Frontal cortex (tissue), 4 donors: Measurements from ENCODE around the gene CYYR1. TPM values are rescaled to one million over a fixed set of nuclear protein-coding genes. Genes with fewer than 3 reads are reported as not detected.
"Not testable (repeated sequence)": the region's sequence is repeated elsewhere in the genome, so short reads cannot be mapped to it uniquely, and the experiment has no call there.

Source experiments
- DNase-seq, 2 donors: peaks; one replicate each; pipeline ENCODE4 v3.0.0; 2012; ENCODE audit warnings: low spot score in 2 of 2
- FAIRE-seq: peaks from 2 replicates; lab custom pipeline; 2012; peaks lifted over from hg19 to GRCh38; lab: Jason Lieb, UNC
- total RNA-seq: library from RNA; depleted of rRNA; stranded (reverse); fragments of >200 nt; gene quantifications from one replicate; pipeline ENCODE4 v1.2.3, GENCODE V29; 2014
- donor health status: control.
- donor health status: control.
- donor health status: control.

The CYYR1 gene
- total RNA-seq, 1 donor from 2014 or later = 1.6 TPM

DNA sequence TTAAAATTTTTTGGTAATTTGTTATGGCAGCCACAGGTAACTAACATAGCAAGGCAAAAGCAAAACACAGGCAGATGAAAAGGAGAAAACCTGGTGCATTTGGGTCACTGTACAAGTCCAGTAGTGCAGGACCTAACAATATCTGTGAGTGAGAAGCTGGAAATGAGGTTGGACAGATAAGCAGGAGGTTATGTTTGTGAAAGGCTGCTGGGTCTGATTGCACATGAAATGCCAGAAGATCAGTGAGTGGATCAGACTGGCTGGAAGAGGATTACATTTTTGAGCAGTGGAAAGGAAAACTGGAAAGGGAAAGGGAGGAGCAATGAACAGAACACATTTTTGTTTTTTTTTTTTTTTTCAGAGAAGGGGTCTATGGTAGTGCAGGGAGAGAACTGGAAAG is 73.6 kb downstream of the CYYR1 start:
- DNase-seq (no peak), FAIRE-seq (no peak)

DNA sequence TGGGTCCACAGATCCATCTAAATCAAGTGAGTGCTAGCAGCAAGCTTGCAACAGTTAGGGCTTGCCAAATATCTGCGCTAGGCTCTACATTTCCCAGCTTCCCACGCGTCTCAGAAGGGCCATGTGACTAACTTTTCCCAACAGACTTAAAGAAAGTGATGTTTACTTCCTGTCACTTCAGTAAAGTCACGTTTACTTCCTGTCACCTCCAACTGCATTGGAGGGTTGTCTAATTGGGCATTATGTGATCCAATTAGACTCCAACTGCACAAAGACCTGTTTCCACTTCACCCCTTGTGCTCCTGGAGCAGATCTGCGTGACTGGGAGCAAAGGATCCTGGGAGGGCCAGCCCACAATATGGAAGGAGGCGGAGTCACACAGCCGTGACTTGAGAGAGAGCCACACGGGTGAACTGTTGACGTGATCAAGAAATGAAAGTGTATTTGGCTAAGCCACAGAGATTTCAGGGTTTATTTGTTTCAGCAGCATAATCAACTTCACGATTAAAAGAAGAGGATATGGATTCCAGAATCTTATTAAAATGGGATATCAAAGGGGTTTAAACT is 77.7 kb downstream of the CYYR1 start:
- FAIRE-seq = no peak

DNA sequence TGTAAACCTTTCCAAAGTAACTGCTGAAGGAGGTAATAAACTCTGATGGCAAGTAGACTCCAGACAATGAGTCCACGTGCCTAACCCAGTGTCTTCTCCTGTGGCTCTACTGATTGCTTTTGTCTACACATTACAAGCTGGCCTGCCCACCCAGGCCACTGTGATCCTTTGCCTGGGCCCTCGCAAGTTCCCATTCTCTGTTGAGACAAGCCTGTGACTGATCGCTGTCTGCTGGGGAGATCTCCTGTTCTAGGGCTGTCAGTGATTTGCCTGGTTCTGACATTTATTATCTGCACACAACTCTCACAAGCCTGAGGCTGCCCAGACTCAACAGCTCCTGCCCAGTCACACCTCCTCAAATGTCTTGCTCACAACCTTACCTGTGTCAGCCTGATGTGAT is 81.4 kb downstream of the CYYR1 start:
- FAIRE-seq (no peak), DNase-seq (no peak)

More for the DNA sequence above, 77.7 kb downstream of the CYYR1 start:
- no peak for DNase-seq

DNA sequence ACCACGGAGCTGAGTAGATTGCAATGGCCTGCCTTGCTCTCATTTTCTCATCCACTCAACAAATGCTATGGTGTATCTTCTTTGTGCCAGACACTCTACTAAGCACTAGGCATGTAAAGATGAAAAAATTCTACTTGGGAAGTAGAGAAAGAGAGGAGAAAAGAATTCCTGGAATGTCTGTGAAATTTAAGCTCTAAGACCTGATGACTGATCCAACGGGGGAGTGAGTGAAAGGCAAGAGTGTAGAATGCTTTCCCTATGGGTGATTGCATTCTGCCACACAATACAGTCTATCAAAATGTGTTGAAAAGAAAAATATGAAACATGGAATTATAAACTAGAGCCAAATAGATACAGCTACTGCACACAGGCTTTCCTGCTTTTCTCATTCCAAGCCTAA is 82.3 kb downstream of the CYYR1 start:
- FAIRE-seq = no peak
- DNase-seq = no peak

DNA sequence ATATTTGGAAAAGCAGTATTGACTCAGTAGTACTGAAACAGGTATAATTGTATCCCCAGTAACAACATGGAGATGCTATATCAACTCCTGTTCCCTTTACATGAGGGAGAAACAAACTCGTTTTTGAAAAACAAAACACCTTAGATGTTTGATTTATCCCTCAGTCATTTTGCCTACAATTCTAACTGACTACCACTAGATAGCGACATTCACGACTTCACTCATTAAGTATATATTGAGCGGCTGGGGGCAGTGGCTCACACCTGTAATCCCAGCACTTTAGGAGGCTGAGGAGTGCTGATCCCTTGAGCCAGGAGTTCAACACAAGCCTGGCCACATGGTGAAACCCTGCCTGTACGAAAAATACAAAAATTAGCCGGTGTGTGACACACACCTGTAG is 83.3 kb downstream of the CYYR1 start:
- DNase-seq = no peak
- FAIRE-seq = no peak

DNA sequence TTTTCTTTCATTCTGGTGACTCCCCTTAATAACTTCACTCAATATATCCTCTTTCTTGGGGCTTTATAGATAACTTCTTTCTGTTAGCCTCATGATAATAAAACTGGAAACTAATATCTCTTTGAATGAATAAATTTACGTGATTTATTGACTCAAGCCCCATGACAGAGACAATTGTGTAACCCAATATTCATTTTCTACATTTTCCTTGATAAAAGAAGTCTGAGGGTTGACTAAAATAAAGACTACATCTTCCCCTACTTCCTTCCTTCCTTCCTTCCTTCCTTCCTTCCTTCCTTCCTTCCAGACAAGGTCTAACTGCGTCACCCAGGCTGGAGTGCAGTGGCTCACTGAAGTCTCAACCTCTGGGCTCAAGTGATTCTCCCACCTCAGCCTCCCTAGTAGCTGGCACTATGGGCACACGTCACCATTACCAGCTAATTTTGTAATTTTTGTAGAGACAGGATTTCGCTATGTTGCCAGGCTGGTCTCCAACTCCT is 85.1 kb downstream of the CYYR1 start:
- no peak for FAIRE-seq
- DNase-seq = no peak

DNA sequence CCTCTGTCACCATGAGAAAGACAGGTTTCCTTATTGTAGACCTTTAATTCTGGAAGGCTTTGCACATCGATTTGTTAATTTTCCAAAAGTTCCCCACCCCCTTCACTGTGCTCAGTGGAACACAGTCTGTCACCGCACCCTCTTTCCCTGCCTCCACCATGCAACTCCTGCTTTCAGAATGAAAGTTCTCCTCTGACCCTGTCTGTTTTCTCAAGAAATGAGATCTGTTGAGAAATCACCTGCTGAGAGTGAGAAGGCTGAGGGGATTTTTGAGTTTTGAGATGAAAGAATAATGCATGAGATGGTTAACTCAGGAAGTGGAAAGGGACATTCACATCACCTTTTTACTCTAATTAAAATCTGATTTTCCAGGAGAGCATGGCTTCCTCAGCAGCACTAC is 99.6 kb downstream of the CYYR1 start:
- FAIRE-seq (no peak), DNase-seq (no peak)

DNA sequence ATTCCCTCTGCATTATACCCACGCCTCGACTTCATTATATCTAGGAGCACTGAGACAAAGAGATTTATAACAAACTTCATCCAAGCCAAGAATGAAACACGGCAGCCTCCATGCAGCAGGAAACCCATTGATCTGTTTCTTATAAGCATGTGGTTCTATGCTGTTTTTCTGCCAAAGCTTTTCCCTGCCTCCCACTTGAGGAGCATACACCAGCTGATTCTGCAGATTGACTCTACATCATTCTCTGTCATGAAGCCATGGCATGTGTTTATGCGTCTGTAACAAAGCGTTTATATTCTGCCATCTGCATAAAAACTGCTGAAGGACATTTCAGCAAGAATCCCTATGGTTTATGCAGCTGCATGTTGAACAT is 102.0 kb downstream of the CYYR1 start:
- no peak for FAIRE-seq
- DNase-seq = no peak

DNA sequence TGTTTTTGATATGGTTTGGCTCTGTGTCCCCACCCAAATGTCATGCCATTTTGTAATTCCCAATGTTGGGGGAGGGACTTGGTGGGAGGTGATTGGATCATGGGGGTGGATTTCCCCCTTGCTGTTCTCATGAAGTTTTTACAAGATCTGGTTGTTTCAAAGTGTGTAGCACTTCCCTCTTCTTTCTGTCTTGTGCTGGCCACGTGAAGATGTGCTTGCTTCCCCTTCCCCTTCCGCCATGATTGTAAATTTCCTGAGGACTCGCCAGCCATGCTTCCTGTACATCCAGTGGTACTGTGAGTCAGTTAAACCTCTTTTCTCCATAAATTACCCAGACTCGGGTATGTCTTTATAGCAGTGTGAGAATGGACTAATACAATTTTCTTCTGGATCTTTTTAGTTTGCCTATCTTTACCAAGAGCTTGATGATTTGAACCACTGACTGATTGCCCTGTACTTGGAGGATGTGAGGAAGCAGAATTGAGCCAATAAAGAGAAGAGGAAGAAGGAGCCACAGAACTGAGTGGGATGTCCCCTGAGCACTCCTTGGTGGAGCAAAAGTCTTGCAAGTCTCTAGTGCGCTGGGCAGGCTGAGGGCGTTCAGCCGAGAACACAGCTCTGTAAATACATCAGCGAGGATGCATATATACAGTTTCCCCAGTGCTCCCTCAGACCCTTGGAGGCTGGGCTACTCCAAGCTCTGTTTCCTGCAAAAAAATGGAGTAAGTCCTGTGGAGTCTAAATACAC is 102.6 kb downstream of the CYYR1 start:
- no peak for FAIRE-seq
- no peak for DNase-seq

DNA sequence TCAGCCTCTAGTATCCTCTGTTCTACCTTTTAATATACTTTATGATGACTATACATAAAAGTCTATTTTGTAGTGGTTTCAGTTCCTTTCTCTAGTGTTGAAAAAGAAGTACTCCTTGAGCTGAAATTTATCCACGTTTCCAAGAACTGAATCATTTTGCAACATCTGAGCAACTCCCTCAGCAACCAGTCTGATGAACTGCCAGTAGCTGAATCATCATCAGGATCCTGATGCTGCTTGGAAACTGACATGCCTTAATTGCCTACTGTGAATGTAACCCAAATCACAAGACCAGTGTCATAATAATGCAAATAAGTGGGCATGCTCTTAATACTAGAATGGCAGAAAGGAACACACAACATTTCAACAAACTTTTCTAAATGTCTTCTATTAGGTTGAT is 103.3 kb downstream of the CYYR1 start:
- FAIRE-seq = no peak
- peak in 1 of 2 donors; percentile 7 for DNase-seq

DNA sequence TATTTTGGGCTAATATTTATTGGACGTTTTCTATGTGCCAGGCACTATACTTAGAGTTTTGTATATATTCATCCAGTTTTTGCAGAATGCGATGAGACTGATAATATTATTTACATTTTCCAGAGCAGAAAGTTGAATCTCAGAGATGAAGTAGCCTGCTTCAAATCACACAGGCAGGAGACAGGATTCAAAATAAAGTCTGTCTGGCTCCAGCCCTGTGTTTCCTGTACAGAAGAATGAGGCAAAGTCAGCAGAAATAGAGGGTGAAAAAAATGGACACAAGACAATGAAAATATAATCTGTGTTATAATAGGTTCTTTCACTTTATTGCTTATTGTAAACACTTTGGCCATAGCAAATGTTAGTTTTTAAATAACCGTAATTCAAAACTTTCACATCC is 107.2 kb downstream of the CYYR1 start:
- DNase-seq (no peak), FAIRE-seq (no peak)

DNA sequence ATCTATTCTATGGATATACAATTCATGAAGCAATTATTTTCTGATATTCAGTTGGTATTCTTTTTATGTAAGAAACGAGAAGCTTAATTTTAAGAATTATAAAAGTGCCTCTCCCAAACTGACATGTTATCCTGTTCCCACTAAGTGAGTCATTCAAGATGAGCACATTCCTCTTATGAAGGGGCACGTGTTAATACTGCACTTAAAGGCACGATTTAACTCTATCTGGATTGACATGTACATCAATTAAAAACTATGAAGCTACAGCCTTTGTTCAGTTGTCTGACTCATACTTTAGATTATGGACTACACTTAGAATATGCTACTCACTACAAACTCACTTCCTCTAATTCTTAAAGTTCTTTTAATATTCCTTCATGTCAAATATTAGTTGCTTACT is 111.6 kb downstream of the CYYR1 start:
- no peak for FAIRE-seq
- DNase-seq = no peak

DNA sequence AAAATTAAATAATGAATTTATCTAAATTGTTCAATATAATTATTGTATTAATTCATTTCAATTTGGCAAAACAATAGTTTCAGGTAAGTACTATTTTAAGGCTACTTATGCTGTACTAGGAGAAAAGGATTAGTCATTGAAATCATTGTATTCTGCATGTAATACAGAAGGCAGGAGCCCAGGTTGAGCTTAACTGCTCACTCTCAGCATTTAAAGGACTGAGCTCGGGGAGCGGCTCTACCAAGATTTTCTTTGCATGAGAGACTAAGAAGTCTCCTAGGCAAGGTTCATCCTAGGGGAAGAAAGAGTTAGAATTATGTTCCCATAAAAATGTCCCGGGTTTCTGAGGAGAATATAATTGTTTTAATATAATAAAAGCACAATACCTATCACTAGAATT is 112.5 kb downstream of the CYYR1 start:
- no peak for DNase-seq
- FAIRE-seq = no peak

DNA sequence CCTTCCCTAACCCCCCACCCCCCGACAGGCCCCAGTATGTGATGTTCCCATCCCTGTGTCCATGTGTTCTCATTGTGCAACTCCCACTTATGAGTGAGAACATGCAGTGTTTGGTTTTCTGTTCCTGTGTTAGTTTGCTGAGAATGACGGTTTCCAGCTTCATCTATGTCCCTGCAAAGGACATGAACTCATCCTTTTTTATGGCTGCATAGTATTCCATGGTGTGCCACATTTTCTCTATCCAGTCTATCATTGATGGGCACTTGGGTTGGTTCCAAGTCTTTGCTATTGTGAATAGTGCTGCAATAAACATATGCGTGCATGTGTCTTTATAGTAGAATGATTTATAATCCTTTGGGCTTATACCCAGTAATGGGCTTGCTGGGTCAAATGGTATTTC is 114.2 kb downstream of the CYYR1 start:
- not testable (repeated sequence) for DNase-seq, FAIRE-seq

DNA sequence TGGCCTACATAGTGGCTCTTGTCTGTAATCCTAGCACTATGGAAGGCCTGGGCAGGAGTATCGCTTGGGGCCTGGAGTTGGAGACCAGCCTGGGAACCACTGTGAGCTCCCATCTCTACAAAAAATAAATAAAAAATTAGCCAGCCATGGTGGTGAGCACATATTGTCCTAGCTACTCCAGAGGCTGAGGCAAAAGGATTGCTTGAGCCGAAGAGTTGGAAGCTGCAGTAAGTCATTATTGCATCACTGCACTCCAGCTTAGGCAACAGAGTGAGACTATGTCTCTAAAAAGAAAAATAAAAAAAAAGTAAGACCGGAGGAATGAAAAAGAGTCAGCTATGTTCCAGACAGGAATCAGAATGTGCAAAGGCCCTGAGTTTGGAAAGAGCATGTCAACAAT is 115.3 kb downstream of the CYYR1 start:
- no peak for FAIRE-seq
- DNase-seq = no peak

DNA sequence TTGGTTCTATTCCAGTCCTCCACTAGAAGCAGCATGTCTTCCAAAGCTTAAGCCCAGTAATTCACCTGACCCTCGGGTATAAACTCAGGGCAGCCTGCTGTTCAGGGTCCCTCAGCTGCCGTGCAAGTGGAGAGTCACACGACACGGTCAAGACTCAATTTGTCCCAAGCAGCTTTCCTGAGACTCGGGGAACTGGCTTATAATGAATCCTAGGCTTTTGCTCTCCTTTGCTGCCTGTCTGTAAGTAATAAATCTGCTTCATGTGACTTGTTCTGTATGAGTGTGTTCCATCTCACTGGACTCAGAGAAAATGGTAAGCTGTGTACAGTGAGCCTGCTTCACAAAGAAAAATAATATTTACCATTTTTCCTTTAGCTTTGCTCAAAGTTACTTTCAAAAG is 119.8 kb downstream of the CYYR1 start:
- FAIRE-seq (no peak), DNase-seq (no peak)

DNA sequence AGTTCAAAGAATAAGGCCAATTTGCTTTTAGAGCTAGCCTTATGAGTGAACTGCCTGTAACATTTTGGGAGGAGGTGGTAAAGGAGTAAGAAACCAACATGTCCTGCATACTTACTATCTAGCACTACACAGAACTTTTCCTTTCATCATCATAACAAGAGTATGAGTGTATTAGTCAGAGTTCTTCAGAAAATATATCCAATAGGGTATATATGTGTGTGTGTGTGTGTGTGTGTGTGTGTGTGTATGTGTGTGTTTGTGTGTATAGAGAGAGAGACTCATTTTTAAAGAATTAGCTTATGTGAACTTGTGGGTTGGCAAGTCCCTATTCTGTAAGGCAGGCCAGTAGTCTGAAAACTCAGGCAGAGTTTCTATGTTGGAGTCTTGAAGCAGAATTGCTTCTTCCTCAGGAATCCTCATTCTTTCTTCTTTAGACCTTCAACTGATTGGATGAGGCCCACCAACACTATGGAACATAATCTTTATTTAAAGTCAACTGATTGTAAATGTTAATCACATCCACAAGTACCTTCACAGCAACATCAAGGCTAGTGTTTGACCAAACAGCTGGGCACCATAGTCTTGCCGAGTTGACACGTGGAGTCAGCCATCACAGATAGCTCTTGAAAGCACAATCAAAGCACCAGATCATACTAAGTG is 121.9 kb downstream of the CYYR1 start:
- FAIRE-seq (no peak), DNase-seq (no peak)

DNA sequence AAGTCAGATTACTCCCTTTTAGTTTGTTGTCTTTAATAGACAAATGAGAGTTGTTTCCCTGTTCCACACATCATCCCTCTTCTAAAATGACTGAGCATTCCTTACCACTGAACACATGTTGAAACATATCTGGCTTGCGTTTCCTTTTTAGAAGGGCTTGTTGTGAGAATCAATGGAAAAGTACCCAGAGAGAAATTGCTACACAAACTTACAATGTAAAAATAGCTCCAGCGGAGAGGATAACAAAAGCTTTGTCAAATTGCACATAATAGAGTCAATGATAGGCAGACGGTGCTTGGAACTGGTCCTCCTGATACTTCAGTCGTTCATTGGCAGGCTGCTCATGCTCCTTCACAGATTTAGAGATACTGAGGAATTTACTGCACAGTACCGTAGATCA is 123.9 kb downstream of the CYYR1 start:
- DNase-seq (peak in 1 of 2 donors; percentile 5), FAIRE-seq (no peak)

DNA sequence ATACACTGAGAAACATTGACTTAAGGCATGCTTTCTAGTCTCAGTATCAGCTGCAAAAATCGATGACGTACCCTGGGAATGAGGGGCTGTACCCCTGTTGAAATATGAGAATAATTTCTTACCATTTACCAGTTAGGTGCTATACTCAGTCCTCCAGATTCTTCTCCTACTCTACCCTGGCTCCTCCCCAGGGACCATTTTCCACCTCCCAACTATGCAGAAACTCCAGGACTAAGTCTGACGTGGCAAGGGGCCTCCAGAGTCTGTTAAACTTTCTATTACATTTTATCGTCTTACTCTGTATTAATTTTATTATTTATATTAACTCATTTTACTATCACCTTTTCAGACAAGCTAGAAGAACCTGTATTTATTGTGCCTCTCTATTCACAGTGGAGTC is 124.3 kb downstream of the CYYR1 start:
- FAIRE-seq (no peak), DNase-seq (no peak)

DNA sequence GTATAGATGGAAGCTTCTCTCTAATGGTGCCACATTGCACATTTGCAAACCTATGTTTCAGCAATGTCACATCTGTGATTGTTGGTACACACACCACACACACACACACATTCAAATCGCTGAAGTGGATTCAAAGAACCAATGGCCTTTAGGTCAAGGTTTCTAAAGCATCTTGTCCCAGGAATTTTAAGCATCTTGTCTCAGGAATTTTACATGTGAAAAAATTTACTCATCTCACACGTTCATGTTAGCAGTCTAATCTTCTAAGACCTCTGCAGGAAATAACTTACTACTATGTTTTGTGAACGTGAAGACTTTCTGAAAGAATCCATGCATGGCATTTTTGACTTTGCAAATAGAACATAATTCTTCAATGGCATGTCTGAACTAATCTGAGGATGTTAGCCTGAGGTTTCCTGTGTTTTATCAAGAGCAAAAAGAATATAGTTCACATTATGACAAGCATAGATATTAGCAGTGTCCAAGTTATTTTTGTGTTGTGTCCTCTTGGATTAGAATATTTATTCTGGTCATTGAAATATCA is 125.1 kb downstream of the CYYR1 start:
- no peak for FAIRE-seq
- DNase-seq = no peak

DNA sequence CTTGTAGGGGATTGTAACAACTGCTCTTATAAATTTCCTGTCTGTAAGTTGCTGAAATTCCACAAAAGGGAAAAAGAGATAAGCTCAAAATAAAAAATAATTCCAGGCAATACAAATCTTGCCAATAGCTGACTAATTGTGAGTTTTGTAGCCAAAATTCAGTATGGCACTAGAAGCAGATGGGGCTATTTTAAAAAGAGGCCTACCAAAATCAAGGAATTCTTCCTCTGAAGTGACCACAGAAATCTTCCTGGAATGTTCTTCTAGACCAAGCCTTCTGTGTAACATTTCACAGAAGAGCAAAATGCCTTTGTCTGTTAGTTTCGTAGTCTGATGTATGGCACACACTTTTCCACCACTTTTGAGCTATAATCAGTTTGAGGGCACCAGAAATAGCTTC is 127.6 kb downstream of the CYYR1 start:
- no peak for FAIRE-seq
- no peak for DNase-seq
